Activated naive CD8-positive, alpha-beta T cell treated with anti-CD3 and anti-CD28 coated beads, Interleukin-2, amount 50 U/mL, for 24 hours (primary cell): ENCODE measurements around the gene SNRPD2.
A peak's percentile ranks its signal among the peaks of the same experiment; 100 is the strongest.

Experiments used
- ATAC-seq: fragments of 150-1000 bp; cut with Tn5 transposase; one replicate; pipeline ENCODE4 v1.10.0; 2021
- DNase-seq: peaks from one replicate; pipeline ENCODE4 v3.0.0; 2021
- H3K27ac Mint-ChIP-seq: one replicate; pipeline ENCODE4 v1.8.0; 2021; ENCODE audit warnings: mild to moderate bottlenecking, mixed read lengths
- H3K27me3 Mint-ChIP-seq: one replicate; pipeline ENCODE4 v1.8.0; 2021; ENCODE audit warnings: mixed read lengths
- H3K36me3 Mint-ChIP-seq: one replicate; pipeline ENCODE4 v1.8.0; 2021; ENCODE audit warnings: low read depth, mixed read lengths
- H3K4me1 Mint-ChIP-seq: one replicate; pipeline ENCODE4 v1.8.0; 2021; ENCODE audit warnings: mixed read lengths
- H3K4me3 Mint-ChIP-seq: one replicate; pipeline ENCODE4 v1.8.0; 2021; ENCODE audit warnings: mild to moderate bottlenecking, moderate library complexity, mixed read lengths
- H3K9me3 Mint-ChIP-seq: one replicate; pipeline ENCODE4 v1.8.0; 2021; ENCODE audit warnings: mixed read lengths

The SNRPD2 gene

GRCh38 chr19:45681391-45682015, 10.2 kb downstream of the SNRPD2 start:
- no peak overlapping the region for H3K27ac Mint-ChIP-seq
- H3K27me3 Mint-ChIP-seq, result peaks cover 6% of the 10 kb centered on the region
- peak overlapping the region; percentile 68 for H3K4me3 Mint-ChIP-seq
- peak; percentile 88 for ATAC-seq
- DNase-seq, result peak; percentile 89
- H3K4me1 Mint-ChIP-seq, result peaks cover 17% of the 10 kb centered on the region
- peaks cover 22% of the 10 kb centered on the region for H3K36me3 Mint-ChIP-seq
- no peaks in the 10 kb centered on the region for H3K9me3 Mint-ChIP-seq

GRCh38 chr19:45677351-45678230, 14.2 kb downstream of the SNRPD2 start:
- H3K27me3 Mint-ChIP-seq, result peaks cover 8% of the 10 kb centered on the region
- peak; percentile 58 for ATAC-seq
- H3K9me3 Mint-ChIP-seq, result no peaks in the 10 kb centered on the region
- H3K4me1 Mint-ChIP-seq, result peaks cover 20% of the 10 kb centered on the region
- peaks cover 3% of the 10 kb centered on the region for H3K36me3 Mint-ChIP-seq
- no peak overlapping the region for H3K27ac Mint-ChIP-seq
- DNase-seq, result peak; percentile 85
- H3K4me3 Mint-ChIP-seq, result peak overlapping the region; percentile 67

DNA sequence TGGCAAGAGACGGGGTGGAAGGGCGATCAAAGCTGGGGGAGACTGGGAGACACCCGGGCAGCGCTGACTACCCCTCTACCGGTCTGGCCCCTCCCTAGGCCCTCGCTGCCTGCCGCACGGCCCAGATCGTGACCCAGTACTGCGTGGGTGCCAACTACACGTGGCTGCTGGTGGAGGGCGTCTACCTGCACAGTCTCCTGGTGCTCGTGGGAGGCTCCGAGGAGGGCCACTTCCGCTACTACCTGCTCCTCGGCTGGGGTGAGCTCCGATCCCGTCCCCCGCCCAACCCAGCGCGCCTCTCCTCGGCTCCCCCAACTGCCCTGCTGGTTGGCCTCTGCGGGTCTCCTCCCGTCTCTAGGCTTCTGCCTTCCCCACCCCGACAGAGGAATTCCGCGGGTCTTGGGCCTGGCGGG, 14.9 kb downstream of the SNRPD2 start:
- Mint-ChIP-seq H3K4me3 (peak overlapping the region; percentile 67), H3K27me3 (peaks cover 8% of the 10 kb centered on the region), H3K4me1 (peaks cover 18% of the 10 kb centered on the region), H3K36me3 (peaks cover under 1% of the 10 kb centered on the region), H3K9me3 (no peaks in the 10 kb centered on the region), H3K27ac (no peak overlapping the region)
- DNase-seq (peak; percentile 49), ATAC-seq (peak; percentile 31)

DNA sequence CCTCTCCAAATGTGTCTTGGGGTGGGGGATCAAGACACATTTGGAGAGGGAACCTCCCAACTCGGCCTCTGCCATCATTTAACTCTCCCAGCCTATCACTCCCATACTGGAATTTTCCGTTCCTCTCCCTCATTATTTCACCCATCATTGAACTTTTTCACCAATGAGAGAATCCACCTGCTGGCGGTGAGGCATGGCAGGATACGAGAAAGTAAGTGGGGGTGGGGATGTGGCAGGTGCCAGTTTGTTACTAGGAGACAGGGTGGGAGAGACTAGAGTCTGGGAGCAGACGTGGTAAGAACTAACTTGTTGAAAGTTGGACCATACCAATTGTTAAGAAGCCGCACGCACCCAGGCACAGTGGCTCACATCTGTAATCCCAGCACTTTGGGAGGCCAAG, 16.8 kb downstream of the SNRPD2 start:
- ATAC-seq (no peak), DNase-seq (no peak)
- peak overlapping the region; percentile 17 for H3K27ac Mint-ChIP-seq
- H3K9me3 Mint-ChIP-seq, result no peaks in the 10 kb centered on the region
- peaks cover 22% of the 10 kb centered on the region for H3K4me1 Mint-ChIP-seq
- H3K36me3 Mint-ChIP-seq, result no peaks in the 10 kb centered on the region
- peaks cover 18% of the 10 kb centered on the region for H3K27me3 Mint-ChIP-seq
- no peak overlapping the region for H3K4me3 Mint-ChIP-seq

- DNase-seq (peak; percentile 84), ATAC-seq (peak; percentile 5)
- H3K27me3 Mint-ChIP-seq, result peaks cover 23% of the 10 kb centered on the region
Observed at GRCh38 chr19:45670670-45671453, 20.9 kb downstream of the SNRPD2 start.

DNA sequence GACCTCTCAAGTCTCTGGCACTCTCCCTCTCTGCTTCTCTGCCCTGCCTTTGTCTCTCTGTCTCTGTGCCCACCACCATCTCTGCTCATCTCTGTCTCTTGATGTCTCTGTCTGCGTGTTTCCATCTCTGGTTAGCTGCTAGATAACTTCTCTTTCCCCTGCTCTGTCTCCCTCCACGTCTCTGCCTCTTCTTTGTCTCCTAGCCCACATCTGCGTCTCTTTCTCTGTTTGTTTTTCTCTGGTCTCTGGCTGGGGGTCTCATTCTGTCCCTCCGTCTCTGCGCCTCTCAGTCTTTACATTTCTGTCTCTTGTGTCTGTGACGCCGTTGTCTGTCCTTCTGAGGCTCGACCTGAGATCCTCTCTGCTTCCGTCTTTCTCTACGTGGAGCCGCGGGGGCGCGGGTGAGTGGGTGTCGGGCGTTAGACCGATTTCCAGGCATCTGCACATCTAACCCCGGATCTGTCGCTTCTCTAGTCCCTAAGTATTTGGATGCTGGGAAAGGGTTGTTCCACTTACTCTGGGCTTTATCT, 23.3 kb downstream of the SNRPD2 start:
- no peaks in the 10 kb centered on the region for H3K36me3 Mint-ChIP-seq
- peak overlapping the region; percentile 80 for H3K4me3 Mint-ChIP-seq
- DNase-seq (peak; percentile 40), ATAC-seq (no peak)
- H3K4me1 Mint-ChIP-seq, result peaks cover 33% of the 10 kb centered on the region
- H3K9me3 Mint-ChIP-seq, result no peaks in the 10 kb centered on the region
- peak overlapping the region; percentile 76 for H3K27ac Mint-ChIP-seq
- H3K27me3 Mint-ChIP-seq, result peaks cover 23% of the 10 kb centered on the region

More at GRCh38 chr19:45670670-45671453, 20.9 kb downstream of the SNRPD2 start:
- Mint-ChIP-seq H3K4me3 (peak overlapping the region; percentile 40), H3K36me3 (no peaks in the 10 kb centered on the region), H3K4me1 (peaks cover 33% of the 10 kb centered on the region), H3K27ac (no peak overlapping the region), H3K9me3 (no peaks in the 10 kb centered on the region)

GRCh38 chr19:45667620-45668341, 24.0 kb downstream of the SNRPD2 start, which contains the start of gene GIPR:
Gene GIPR (plus strand): TSS chr19:45668221. CDS start chr19:45669521, 1,300 bp downstream.
- H3K36me3 Mint-ChIP-seq, result no peaks in the 10 kb centered on the region
- peak within 1 kb of the TSS; percentile 80 for H3K4me3 Mint-ChIP-seq
- peak; percentile 76 for DNase-seq
- peaks cover 23% of the 10 kb centered on the region for H3K27me3 Mint-ChIP-seq
- no peaks in the 10 kb centered on the region for H3K9me3 Mint-ChIP-seq
- peaks cover 33% of the 10 kb centered on the region for H3K4me1 Mint-ChIP-seq
- peak; percentile 98 for ATAC-seq
- H3K27ac Mint-ChIP-seq, result peak within 1 kb of the TSS; percentile 76

- Mint-ChIP-seq H3K27ac (no peak overlapping the region), H3K4me1 (peaks cover 23% of the 10 kb centered on the region), H3K9me3 (no peaks in the 10 kb centered on the region), H3K4me3 (no peak overlapping the region), H3K36me3 (no peaks in the 10 kb centered on the region), H3K27me3 (peaks cover 17% of the 10 kb centered on the region)
- ATAC-seq (no peak), DNase-seq (no peak)
Observed at GRCh38 chr19:45664575-45664974, 27.2 kb downstream of the SNRPD2 start.

- H3K36me3 Mint-ChIP-seq, result no peaks in the 10 kb centered on the region
- H3K9me3 Mint-ChIP-seq, result no peaks in the 10 kb centered on the region
- ATAC-seq, result no peak
- no peak overlapping the region for H3K27ac Mint-ChIP-seq
- peaks cover 17% of the 10 kb centered on the region for H3K27me3 Mint-ChIP-seq
- no peak overlapping the region for H3K4me3 Mint-ChIP-seq
- no peak for DNase-seq
- peaks cover 15% of the 10 kb centered on the region for H3K4me1 Mint-ChIP-seq
Observed at GRCh38 chr19:45663800-45664199, 28.0 kb downstream of the SNRPD2 start.

GRCh38 chr19:45660636-45661035, 31.1 kb downstream of the SNRPD2 start:
- Mint-ChIP-seq H3K36me3 (no peaks in the 10 kb centered on the region), H3K4me3 (no peak overlapping the region), H3K27ac (no peak overlapping the region), H3K4me1 (no peaks in the 10 kb centered on the region), H3K27me3 (peaks cover 13% of the 10 kb centered on the region), H3K9me3 (no peaks in the 10 kb centered on the region)
- no peak for ATAC-seq
- no peak for DNase-seq

GRCh38 chr19:45659096-45659729, 32.5 kb downstream of the SNRPD2 start:
- ATAC-seq, result no peak
- Mint-ChIP-seq H3K27me3 (peaks cover 13% of the 10 kb centered on the region), H3K36me3 (no peaks in the 10 kb centered on the region), H3K9me3 (no peaks in the 10 kb centered on the region), H3K4me3 (no peak overlapping the region), H3K27ac (no peak overlapping the region), H3K4me1 (no peaks in the 10 kb centered on the region)
- DNase-seq, result no peak

- ATAC-seq (no peak), DNase-seq (no peak)
- H3K4me1 Mint-ChIP-seq, result no peaks in the 10 kb centered on the region
- H3K9me3 Mint-ChIP-seq, result no peaks in the 10 kb centered on the region
- peaks cover 13% of the 10 kb centered on the region for H3K27me3 Mint-ChIP-seq
- no peak overlapping the region for H3K27ac Mint-ChIP-seq
- no peaks in the 10 kb centered on the region for H3K36me3 Mint-ChIP-seq
- no peak overlapping the region for H3K4me3 Mint-ChIP-seq
Observed at GRCh38 chr19:45657520-45658167, 34.1 kb downstream of the SNRPD2 start.

GRCh38 chr19:45655073-45655472, 36.7 kb downstream of the SNRPD2 start:
- Mint-ChIP-seq H3K4me1 (no peaks in the 10 kb centered on the region), H3K9me3 (no peaks in the 10 kb centered on the region), H3K4me3 (no peak overlapping the region), H3K27ac (no peak overlapping the region), H3K36me3 (no peaks in the 10 kb centered on the region), H3K27me3 (peaks cover 6% of the 10 kb centered on the region)
- ATAC-seq (no peak), DNase-seq (no peak)
